Neuronal stem cell (in vitro differentiated cells): ENCODE results near the gene SNRNP48.

Source experiments
- DNase-seq: peaks from one replicate; pipeline ENCODE4 v3.0.0-alpha.2; 2013; ENCODE audit warnings: low spot score
- H2AFZ ChIP-seq: one replicate; pipeline ENCODE4 v1.6.1; 2013; ENCODE audit warnings: mild to moderate bottlenecking, low read length, inconsistent platforms
- H2AK5ac ChIP-seq: 2 replicates; pipeline ENCODE4 v1.6.1; 2013; ENCODE audit warnings: low read depth, mild to moderate bottlenecking, inconsistent platforms, low read length, moderate library complexity, mixed read lengths
- H2BK120ac ChIP-seq: 2 replicates; pipeline ENCODE4 v1.6.1; 2013; ENCODE audit warnings: low read depth, mild to moderate bottlenecking, inconsistent platforms, low read length, moderate library complexity, mixed read lengths
- H2BK12ac ChIP-seq: one replicate; pipeline ENCODE4 v1.6.1; 2013; ENCODE audit warnings: low read length, inconsistent platforms
- H2BK15ac ChIP-seq: 2 replicates; pipeline ENCODE4 v1.6.1; 2013; ENCODE audit warnings: mild to moderate bottlenecking, low read length, inconsistent platforms, mixed read lengths
- H2BK5ac ChIP-seq: one replicate; pipeline ENCODE4 v1.6.1; 2013; ENCODE audit warnings: inconsistent platforms, mild to moderate bottlenecking, low read length, moderate library complexity
- H3K14ac ChIP-seq: one replicate; pipeline ENCODE4 v1.6.1; 2013; ENCODE audit warnings: low read length, inconsistent platforms
- H3K18ac ChIP-seq: 2 replicates; pipeline ENCODE4 v1.6.1; 2013; ENCODE audit warnings: low read length, inconsistent platforms
- H3K23ac ChIP-seq: 2 replicates; pipeline ENCODE4 v1.6.1; 2013; ENCODE audit warnings: low read depth, mild to moderate bottlenecking, mixed read lengths, low read length, inconsistent platforms; ENCODE audit not compliant: poor library complexity
- H3K27ac ChIP-seq: replicated peaks from 3 replicates; pipeline ENCODE4 v1.5.1; 2013; ENCODE audit warnings: low read length, inconsistent platforms
- H3K27me3 ChIP-seq, 3 experiments: 2 replicates each; pipeline ENCODE4 v1.6.1; 2013; ENCODE audit warnings: low read length in 3 of 3, mild to moderate bottlenecking in 2 of 3, inconsistent platforms in 1 of 3, low read depth in 1 of 3, mixed read lengths in 1 of 3, moderate library complexity in 1 of 3; ENCODE audit not compliant: control insufficient read depth in 3 of 3, insufficient read depth in 3 of 3
- H3K36me3 ChIP-seq, 2 donors: replicated peaks in 1 of 2; 2 replicates each; pipeline ENCODE4 v1.6.1; 2013; ENCODE audit warnings: low read length in 2 of 2; ENCODE audit not compliant: control insufficient read depth in 2 of 2, insufficient read depth in 2 of 2
- H3K4ac ChIP-seq: 2 replicates; pipeline ENCODE4 v1.6.1; 2013; ENCODE audit warnings: inconsistent platforms, mild to moderate bottlenecking, low read length, moderate library complexity
- H3K4me1 ChIP-seq, 2 donors: 1 replicate in 1 of 2; 2 replicates in 1 of 2; pipeline ENCODE4 v1.6.1; 2013; ENCODE audit warnings: low read length in 2 of 2, low read depth in 1 of 2; ENCODE audit not compliant: control insufficient read depth in 2 of 2, insufficient read depth in 1 of 2
- H3K4me2 ChIP-seq: one replicate; pipeline ENCODE4 v1.6.1; 2013; ENCODE audit warnings: mild to moderate bottlenecking, low read length, inconsistent platforms; ENCODE audit not compliant: insufficient read depth, poor library complexity, severe bottlenecking
- H3K4me3 ChIP-seq, 2 donors: 2 replicates each; pipeline ENCODE4 v1.5.1; 2013; ENCODE audit warnings: low read length in 2 of 2, mild to moderate bottlenecking in 2 of 2, inconsistent platforms in 1 of 2, moderate library complexity in 1 of 2
- H3K79me1 ChIP-seq: one replicate; pipeline ENCODE4 v1.6.1; 2013; ENCODE audit warnings: low read depth, mild to moderate bottlenecking, inconsistent platforms, low read length, moderate library complexity
- H3K9ac ChIP-seq: one replicate; pipeline ENCODE4 v1.6.1; 2013; ENCODE audit warnings: mild to moderate bottlenecking, low read depth, low read length, inconsistent platforms; ENCODE audit not compliant: poor library complexity
- H3K9me3 ChIP-seq, 2 donors: replicated peaks in 1 of 2; 2 replicates each; pipeline versions ENCODE3 to v1.6.1; 2013; ENCODE audit warnings: low read length in 2 of 2, mild to moderate bottlenecking in 2 of 2, inconsistent platforms in 1 of 2, low read depth in 1 of 2, mixed read lengths in 1 of 2, moderate library complexity in 1 of 2; ENCODE audit not compliant: control insufficient read depth in 2 of 2, insufficient read depth in 1 of 2
- H4K8ac ChIP-seq: one replicate; pipeline ENCODE4 v1.6.1; 2013; ENCODE audit warnings: low read depth, mild to moderate bottlenecking, inconsistent platforms, low read length, moderate library complexity
- H4K91ac ChIP-seq: one replicate; pipeline ENCODE4 v1.6.1; 2013; ENCODE audit warnings: low read length, low read depth, mild to moderate bottlenecking, inconsistent platforms; ENCODE audit not compliant: poor library complexity
- WGBS, 2 donors: extraction: QIAGEN DNeasy Blood & Tissue Kit; methylation state at CpG; one replicate each; pipeline ENCODE4 v1.1.7; 2013; ENCODE audit warnings: missing lambda C conversion rate in 2 of 2, mixed read lengths in 1 of 2; ENCODE audit not compliant: insufficient read length in 2 of 2, insufficient replicate concordance in 1 of 2; ENCODE audit errors: extremely low coverage in 2 of 2; 5-methylcytosine and 5-hydroxymethylcytosine counted together

SNRNP48 gene

DNA sequence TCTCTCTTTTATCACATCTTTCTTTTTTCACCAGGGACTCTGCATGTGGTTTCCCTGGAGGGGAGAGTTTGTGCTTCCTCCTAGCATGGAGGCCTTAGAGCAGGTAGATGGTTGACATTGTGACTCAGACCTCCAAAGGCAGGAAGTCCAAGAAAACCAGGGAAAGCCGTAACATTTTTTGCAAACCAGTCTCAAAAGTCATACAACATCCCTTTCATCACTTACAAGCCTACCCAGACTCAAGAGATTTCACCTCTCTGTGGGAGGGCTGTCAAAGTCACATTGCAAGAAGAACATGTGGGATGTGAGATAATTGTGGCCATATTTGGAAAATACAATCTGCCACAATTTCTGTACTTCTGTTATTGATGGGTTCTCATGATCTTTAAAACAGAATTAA is 46.2 kb downstream of the SNRNP48 start:
- Histone ChIP-seq H3K4me2 (no peak overlapping the region), H3K27me3 (peaks cover 0 to 38% (median 0%) of the 10 kb centered on the region in 3 experiments), H4K8ac (no peak overlapping the region), H3K9ac (no peak overlapping the region), H3K14ac (no peak overlapping the region), H3K79me1 (no peaks in the 10 kb centered on the region), H3K4ac (no peak overlapping the region), H3K27ac (no peak overlapping the region), H3K4me3 (no peak overlapping the region), H2AK5ac (no peak overlapping the region), H2BK12ac (no peak overlapping the region), H3K23ac (no peak overlapping the region), H2AFZ (no peak overlapping the region), H3K9me3 (peaks cover 0 to 2% of the 10 kb centered on the region in 2 donors), H3K36me3 (no peaks in the 10 kb centered on the region), H3K18ac (no peak overlapping the region), H3K4me1 (peaks cover 0 to 5% of the 10 kb centered on the region in 2 donors), H2BK120ac (no peak overlapping the region), H4K91ac (no peak overlapping the region), H2BK5ac (no peak overlapping the region), H2BK15ac (no peak overlapping the region)
- no peak for DNase-seq
- WGBS, 2 donors: no CpG with 5 or more reads among the region's 1 CpG

GRCh38 chr6:7637533-7637932 is 47.5 kb downstream of the SNRNP48 start:
- Histone ChIP-seq H3K14ac (no peak overlapping the region), H3K9ac (no peak overlapping the region), H2BK5ac (no peak overlapping the region), H2AFZ (no peak overlapping the region), H4K8ac (no peak overlapping the region), H3K27me3 (peaks cover 0 to 24% (median 0%) of the 10 kb centered on the region in 3 experiments), H3K36me3 (no peaks in the 10 kb centered on the region), H3K79me1 (no peaks in the 10 kb centered on the region), H3K18ac (no peak overlapping the region), H3K4me3 (no peak overlapping the region), H3K9me3 (no peaks in the 10 kb centered on the region), H3K4me1 (peaks cover 0 to 5% of the 10 kb centered on the region in 2 donors), H2BK12ac (no peak overlapping the region), H2AK5ac (no peak overlapping the region), H3K27ac (no peak overlapping the region), H3K23ac (no peak overlapping the region), H3K4ac (no peak overlapping the region), H2BK120ac (no peak overlapping the region), H4K91ac (no peak overlapping the region), H3K4me2 (no peak overlapping the region), H2BK15ac (no peak overlapping the region)
- DNase-seq: no peak
- WGBS, 2 donors: no CpG with 5 or more reads among the region's 3 CpGs

- Histone ChIP-seq H3K4me2 (no peak overlapping the region), H3K14ac (no peak overlapping the region), H2BK15ac (no peak overlapping the region), H3K4me1 (peaks cover 0 to 3% of the 10 kb centered on the region in 2 donors), H2AK5ac (no peak overlapping the region), H3K9ac (no peak overlapping the region), H2BK5ac (no peak overlapping the region), H3K4me3 (no peak overlapping the region), H3K4ac (no peak overlapping the region), H3K27me3 (peaks cover 0 to 22% (median 0%) of the 10 kb centered on the region in 3 experiments), H2AFZ (no peak overlapping the region), H3K79me1 (no peaks in the 10 kb centered on the region), H2BK120ac (no peak overlapping the region), H3K23ac (no peak overlapping the region), H3K36me3 (no peaks in the 10 kb centered on the region), H4K8ac (no peak overlapping the region), H2BK12ac (no peak overlapping the region), H3K9me3 (no peaks in the 10 kb centered on the region), H4K91ac (no peak overlapping the region), H3K18ac (no peak overlapping the region), H3K27ac (no peak overlapping the region)
- DNase-seq: no peak
- WGBS, 2 donors: no CpG with 5 or more reads among the region's 3 CpGs
Observed at GRCh38 chr6:7639427-7639826, 49.4 kb downstream of the SNRNP48 start.

DNA sequence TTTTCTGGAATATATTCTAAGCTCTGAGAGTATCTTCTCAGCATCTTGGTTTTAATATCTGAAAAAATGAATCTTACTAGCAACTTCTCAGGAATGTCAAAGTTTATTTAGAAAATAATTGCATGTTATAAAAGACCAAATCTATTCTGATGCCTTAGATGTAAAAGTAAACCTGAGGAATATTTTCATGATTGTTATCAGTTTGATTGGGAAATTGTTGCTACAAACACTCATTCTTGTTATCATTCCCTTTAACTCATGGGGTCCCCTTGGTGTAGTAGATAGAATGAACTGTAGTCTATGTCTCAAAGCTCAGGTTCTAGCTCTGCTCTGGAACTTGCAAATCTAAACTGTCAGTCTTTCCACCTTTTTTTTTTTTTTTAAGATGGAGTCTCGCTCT is 50.0 kb downstream of the SNRNP48 start:
- Histone ChIP-seq H3K27me3 (peaks cover 0 to 28% (median 0%) of the 10 kb centered on the region in 3 experiments), H2BK5ac (no peak overlapping the region), H3K27ac (no peak overlapping the region), H3K4me1 (peaks cover 0 to 3% of the 10 kb centered on the region in 2 donors), H2BK15ac (no peak overlapping the region), H2BK120ac (no peak overlapping the region), H4K8ac (no peak overlapping the region), H2BK12ac (no peak overlapping the region), H3K23ac (no peak overlapping the region), H2AK5ac (no peak overlapping the region), H3K4me3 (no peak overlapping the region), H3K9ac (no peak overlapping the region), H3K9me3 (no peaks in the 10 kb centered on the region), H3K18ac (no peak overlapping the region), H3K36me3 (no peaks in the 10 kb centered on the region), H4K91ac (no peak overlapping the region), H3K79me1 (no peaks in the 10 kb centered on the region), H3K4me2 (no peak overlapping the region), H3K4ac (no peak overlapping the region), H3K14ac (no peak overlapping the region), H2AFZ (no peak overlapping the region)
- DNase-seq: no peak
- WGBS, 2 donors: no CpG with 5 or more reads among the region's 1 CpG
